Epithelial cell of esophagus (primary cell): ENCODE measurements around the gene FSTL1.

Experiments
- DNase-seq: peaks from one replicate; pipeline ENCODE4 v3.0.0; 2010; ENCODE audit warnings: low read depth
- H3K4me3 ChIP-seq: 2 replicates; pipeline ENCODE4 v1.5.1; 2011; ENCODE audit warnings: mild to moderate bottlenecking, low read length, control low read depth
- TF ChIP-seq, protein P1 (sequence below): IDR thresholded peaks from 2 replicates; pipeline ENCODE4 v1.5.1; 2011; ENCODE audit warnings: low read depth, mild to moderate bottlenecking, low read length, control low read depth, inconsistent platforms; ENCODE audit not compliant: insufficient read depth; ENCODE audit errors: missing control alignments

The FSTL1 gene

DNA sequence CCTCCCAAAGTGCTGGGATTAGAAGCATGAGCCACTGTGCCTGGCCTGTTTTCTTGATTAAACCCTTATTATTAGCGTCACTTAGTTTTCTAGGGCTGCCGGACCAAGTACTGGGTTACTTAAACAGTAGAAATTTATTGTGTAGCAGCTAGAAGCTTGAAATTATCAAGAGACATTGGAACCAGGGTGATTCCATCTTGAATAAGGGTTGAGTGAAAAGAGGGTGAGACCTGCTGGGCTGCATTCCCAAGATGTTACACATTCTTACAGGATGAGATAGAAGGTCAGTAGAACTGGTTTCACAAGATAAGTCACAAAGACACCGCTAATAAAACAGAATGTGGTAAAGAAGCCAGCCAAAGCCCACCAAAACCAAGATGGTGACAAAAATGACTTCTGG is 18.6 kb upstream of the FSTL1 start:
- peak; percentile 94 for DNase-seq
- TF ChIP-seq, protein P1, sequence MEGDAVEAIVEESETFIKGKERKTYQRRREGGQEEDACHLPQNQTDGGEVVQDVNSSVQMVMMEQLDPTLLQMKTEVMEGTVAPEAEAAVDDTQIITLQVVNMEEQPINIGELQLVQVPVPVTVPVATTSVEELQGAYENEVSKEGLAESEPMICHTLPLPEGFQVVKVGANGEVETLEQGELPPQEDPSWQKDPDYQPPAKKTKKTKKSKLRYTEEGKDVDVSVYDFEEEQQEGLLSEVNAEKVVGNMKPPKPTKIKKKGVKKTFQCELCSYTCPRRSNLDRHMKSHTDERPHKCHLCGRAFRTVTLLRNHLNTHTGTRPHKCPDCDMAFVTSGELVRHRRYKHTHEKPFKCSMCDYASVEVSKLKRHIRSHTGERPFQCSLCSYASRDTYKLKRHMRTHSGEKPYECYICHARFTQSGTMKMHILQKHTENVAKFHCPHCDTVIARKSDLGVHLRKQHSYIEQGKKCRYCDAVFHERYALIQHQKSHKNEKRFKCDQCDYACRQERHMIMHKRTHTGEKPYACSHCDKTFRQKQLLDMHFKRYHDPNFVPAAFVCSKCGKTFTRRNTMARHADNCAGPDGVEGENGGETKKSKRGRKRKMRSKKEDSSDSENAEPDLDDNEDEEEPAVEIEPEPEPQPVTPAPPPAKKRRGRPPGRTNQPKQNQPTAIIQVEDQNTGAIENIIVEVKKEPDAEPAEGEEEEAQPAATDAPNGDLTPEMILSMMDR = no peak
- no peak overlapping the region for H3K4me3 ChIP-seq

DNA sequence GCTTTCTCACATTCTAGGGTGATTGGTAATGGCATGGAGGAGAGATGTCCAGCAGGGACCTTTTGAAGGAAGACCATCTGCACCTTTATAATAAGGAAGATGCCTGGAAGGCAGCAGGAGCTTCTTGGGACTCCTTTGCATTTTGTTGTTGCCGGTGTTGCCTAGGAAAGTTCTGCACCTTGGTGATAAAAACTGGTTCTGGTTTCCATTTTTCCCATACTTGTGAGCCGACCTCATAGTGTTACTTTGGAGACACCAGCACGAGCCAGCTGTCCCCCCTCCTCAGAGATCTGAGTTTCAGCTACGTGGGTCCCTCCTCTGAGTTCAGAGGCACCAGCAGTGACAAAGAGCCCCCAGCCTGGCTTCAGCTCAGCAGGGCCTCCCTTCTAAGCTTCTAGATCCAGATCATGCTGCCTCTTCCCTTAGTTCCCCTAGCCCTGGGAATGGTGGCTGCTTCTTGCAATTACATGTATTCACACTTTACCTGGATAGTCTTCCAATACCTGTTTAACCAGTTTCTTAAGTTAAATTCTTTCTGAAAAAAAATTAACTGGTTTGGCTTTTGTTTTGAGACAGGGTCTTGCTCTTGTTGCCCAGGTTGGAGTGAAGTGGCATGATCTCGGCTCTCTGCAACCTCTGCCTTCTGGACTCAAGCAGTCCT is 18.0 kb upstream of the FSTL1 start:
- no peak for DNase-seq
- TF ChIP-seq, protein P1 = peak; percentile 7
- no peak overlapping the region for H3K4me3 ChIP-seq

DNA sequence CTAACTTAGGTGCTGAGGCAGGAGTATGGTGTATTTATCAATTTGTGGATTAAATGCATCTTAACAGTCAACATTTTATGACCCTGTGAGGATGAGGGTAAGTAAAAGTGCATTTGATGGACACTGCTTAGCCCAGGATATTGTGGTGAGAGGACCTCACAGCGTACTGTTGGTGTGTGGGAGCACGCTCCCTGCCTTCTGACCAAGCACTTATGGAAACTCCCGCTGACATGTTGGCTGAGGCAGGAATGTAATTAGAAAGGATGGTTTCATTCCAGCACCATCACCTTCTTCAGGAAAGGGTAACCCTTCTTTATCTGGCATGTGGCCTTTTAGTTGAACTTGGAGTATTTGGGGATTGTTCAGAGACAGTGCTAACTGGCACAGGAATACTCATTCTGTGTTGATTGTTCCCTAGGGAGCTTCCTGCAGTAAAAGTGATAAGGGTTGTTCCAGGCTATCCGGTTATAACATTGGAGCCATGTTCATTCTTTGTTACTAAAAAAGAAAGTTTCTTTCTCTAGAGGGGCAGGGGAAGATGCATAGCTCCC is 11.7 kb upstream of the FSTL1 start:
- TF ChIP-seq, protein P1 = no peak
- no peak overlapping the region for H3K4me3 ChIP-seq
- DNase-seq = no peak

DNA sequence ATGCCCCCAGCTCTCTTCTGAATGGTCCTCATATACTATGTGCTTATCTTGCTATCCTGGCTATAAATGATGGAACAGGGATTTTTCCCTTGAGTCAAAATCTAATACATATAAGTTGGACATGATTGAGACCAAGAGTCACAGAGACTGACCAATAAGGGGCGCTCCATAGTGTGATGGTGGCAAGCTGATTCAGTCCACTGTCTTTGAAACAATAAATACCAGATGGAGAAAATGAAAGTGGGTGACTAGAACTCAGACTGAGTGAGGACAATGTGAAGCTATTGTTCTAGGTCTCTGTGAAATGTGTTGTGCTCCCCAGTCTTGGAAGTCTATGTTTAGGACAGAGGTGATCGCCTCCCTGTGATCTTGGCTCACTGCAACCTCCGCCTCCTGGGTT is 10.6 kb upstream of the FSTL1 start:
- H3K4me3 ChIP-seq = no peak overlapping the region
- TF ChIP-seq, protein P1 = no peak
- no peak for DNase-seq

DNA sequence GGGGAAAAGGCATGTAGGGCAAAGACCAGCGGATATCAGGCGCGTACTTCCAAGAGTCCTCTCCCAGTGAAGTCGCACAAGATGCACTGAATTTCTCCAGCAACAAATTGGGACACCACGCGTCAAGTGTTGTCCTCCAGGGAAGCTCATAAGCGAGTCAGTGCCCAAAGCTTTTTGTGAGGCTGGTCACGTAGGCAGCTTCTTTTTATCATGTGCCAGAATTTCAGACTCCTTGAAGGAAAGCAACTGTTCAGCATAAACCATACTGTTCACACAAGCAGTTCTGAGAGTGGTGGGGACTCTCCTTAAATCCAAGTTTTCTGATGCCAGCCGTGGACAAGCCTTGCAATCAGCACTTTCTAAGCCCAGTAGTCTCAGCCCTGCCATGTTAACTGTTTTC is 10.1 kb upstream of the FSTL1 start:
- TF ChIP-seq, protein P1 = no peak
- DNase-seq = no peak
- no peak overlapping the region for H3K4me3 ChIP-seq

DNA sequence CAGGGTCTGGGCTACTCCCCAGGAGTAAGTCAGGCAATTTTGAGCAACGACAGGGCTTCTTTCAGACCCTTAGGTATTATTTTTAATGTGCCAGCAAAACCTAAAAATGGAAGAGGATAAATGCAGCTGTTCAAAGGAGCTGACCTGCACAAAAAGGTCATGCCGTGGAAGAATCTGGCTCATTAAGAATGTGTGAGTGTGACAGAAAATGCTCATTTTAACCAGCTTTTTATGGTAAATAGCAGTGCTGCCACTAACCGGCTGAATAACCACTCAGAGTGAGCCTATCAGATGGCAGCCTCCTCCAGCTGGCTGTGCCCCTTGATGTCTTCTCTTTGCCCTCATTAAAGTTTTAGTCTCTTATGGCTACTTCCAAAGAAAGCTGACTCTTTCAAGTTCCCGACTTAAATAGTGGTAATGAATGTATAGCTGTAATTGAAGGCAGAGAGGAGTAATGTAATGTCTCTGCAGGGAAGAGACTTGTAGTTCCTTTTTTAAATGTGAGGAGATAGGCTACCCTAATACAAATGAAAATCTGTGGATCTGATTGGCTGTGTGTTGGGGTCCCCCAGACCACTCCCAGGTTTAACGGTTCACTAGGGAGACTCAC is 9.5 kb upstream of the FSTL1 start:
- TF ChIP-seq, protein P1 = no peak
- DNase-seq = no peak
- no peak overlapping the region for H3K4me3 ChIP-seq
